HepG2 (cell line): ENCODE data around the gene COPZ1. TPM values are rescaled to one million over a fixed set of nuclear protein-coding genes. Genes with fewer than 3 reads are reported as not detected.

ENCODE experiments used
- ELF4 ChIP-seq: sonication (generic); formaldehyde crosslinking; IDR thresholded peaks from 2 replicates; pipeline ENCODE4 v1.5.0; 2020; ENCODE audit warnings: missing genetic modification reagents, mild to moderate bottlenecking, moderate library complexity, borderline replicate concordance
- GABPB1 ChIP-seq: IDR thresholded peaks from 2 replicates; pipeline ENCODE4 v1.6.1; 2016; ENCODE audit warnings: mild to moderate bottlenecking, missing genetic modification reagents, moderate library complexity, missing compliant biosample characterization
- IRX3 ChIP-seq: sonication (generic); formaldehyde crosslinking; IDR thresholded peaks from 2 replicates; pipeline ENCODE4 v1.8.1; 2023; ENCODE audit warnings: mild to moderate bottlenecking, low read depth, missing genetic modification reagents, borderline replicate concordance
- KMT2B ChIP-seq: IDR thresholded peaks from 2 replicates; pipeline ENCODE4 v1.6.1; 2016; ENCODE audit warnings: missing genetic modification reagents, missing compliant biosample characterization
- THAP11 ChIP-seq: IDR thresholded peaks from 2 replicates; pipeline ENCODE4 v1.6.1; 2016; ENCODE audit warnings: missing biosample characterization, missing genetic modification reagents
- ZNF44 ChIP-seq: sonication (generic); formaldehyde crosslinking; IDR thresholded peaks from 2 replicates; pipeline ENCODE4 v1.5.1; 2020; ENCODE audit warnings: mild to moderate bottlenecking, missing genetic modification reagents
- ZNF460 ChIP-seq: sonication (generic); formaldehyde crosslinking; IDR thresholded peaks from 2 replicates; pipeline ENCODE4 v1.5.1; 2020; ENCODE audit warnings: missing genetic modification reagents, mild to moderate bottlenecking, borderline replicate concordance
- ZNF552 ChIP-seq: sonication (generic); formaldehyde crosslinking; IDR thresholded peaks from 2 replicates; pipeline ENCODE4 v1.9.0; 2022; ENCODE audit warnings: missing genetic modification reagents, mild to moderate bottlenecking, borderline replicate concordance
- ZNF768 ChIP-seq: sonication (generic); formaldehyde crosslinking; IDR thresholded peaks from 2 replicates; pipeline ENCODE4 v1.4.0; 2020; ENCODE audit warnings: missing genetic modification reagents
- polyA plus RNA-seq, 8 experiments: library from polyadenylated mRNA; depleted of rRNA in 3 of 8; stranded (reverse) in 7 of 8; unstranded in 1 of 8; fragments of >200 nt; fragmentation: Illumina TruSeq in 4 of 8; extraction: Trizol in 4 of 8; gene quantifications; 2 replicates each; pipeline versions ENCODE4 v1.2.1 to v1.2.3, GENCODE V29; 2011 to 2016; ENCODE audit warnings: low read depth in 4 of 8, missing spikeins in 1 of 8, mixed read lengths in 1 of 8; ENCODE audit not compliant: insufficient read depth in 1 of 8
- total RNA-seq, 5 experiments: library from RNA; depleted of rRNA; stranded (reverse); fragments of >200 nt; fragmentation: Illumina TruSeq; extraction: Trizol; gene quantifications; 2 replicates each; pipeline ENCODE4 v1.2.3, GENCODE V29; 2016; ENCODE audit warnings: low read depth in 1 of 5
- TF ChIP-seq, protein P1 (sequence below): fragments of 450-650 bp; IDR thresholded peaks from 2 replicates; pipeline ENCODE4 v1.6.1; 2016
- TF ChIP-seq, protein P2 (sequence below): IDR thresholded peaks from 2 replicates; pipeline ENCODE4 v1.6.1; 2016; ENCODE audit warnings: low read depth, control low read depth
- TF ChIP-seq, protein P3 (sequence below): sonication (generic); formaldehyde crosslinking; IDR thresholded peaks from 2 replicates; pipeline ENCODE4 v1.5.1; 2020; ENCODE audit warnings: mild to moderate bottlenecking, missing genetic modification reagents, moderate library complexity
- TF ChIP-seq, protein P4 (sequence below): sonication (generic); formaldehyde crosslinking; IDR thresholded peaks from 2 replicates; pipeline ENCODE4 v1.5.1; 2020; ENCODE audit warnings: mild to moderate bottlenecking, missing genetic modification reagents, moderate library complexity
- TF ChIP-seq, protein P5 (sequence below): sonication (generic); formaldehyde crosslinking; IDR thresholded peaks from 2 replicates; pipeline ENCODE4 v1.4.0; 2020; ENCODE audit warnings: mild to moderate bottlenecking, missing genetic modification reagents
- TF ChIP-seq, protein P6 (sequence below): sonication (generic); formaldehyde crosslinking; IDR thresholded peaks from 2 replicates; pipeline ENCODE4 v1.5.0; 2020; ENCODE audit warnings: mild to moderate bottlenecking, missing genetic modification reagents

COPZ1 gene
- total and polyA plus RNA-seq, 2 of the 13 experiments (the other 11 are each of a cell fraction or from before 2014, with no cell fraction given): 125 to 184 TPM

DNA sequence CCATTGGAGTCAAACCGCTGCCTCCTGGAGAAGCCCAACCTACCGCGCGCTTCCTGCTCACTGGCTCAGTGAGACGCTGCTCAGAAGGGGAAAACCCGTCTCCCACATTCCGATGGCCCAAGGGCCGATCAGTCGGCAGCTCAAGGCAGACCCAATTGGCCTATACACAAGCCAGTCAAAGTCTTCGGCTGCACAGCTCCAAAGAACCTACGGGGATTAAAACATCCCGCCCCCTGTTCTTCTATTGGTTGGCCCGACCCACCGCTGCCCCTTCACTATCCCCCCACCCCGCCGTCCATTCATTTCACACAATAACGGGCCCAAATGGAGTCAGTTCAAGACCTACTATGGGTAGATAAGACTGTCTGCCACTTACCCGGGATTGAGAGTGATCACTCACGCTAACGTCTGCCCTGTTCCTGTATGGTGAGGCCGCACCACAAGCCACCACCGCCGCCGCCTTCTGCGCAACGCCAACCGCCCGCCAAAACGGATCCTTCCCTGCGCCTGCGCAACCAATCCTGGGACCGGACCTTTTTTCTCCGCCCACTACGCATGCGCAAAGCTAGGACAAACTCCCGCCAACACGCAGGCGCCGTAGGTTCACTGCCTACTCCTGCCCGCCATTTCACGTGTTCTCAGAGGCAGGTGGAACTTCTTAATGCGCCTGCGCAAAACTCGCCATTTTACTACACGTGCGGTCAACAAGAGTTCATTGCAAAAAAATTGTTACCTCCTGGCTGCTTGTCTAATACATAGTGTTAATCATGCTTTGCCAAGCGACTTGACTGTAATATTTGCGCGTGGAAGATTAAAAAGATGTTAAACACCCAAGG is 45.1 kb upstream of the COPZ1 start, which contains the start of gene CBX5 (continued):
- peak; percentile 59 for TF ChIP-seq GABPB1 (CRISPR knock-in tag)
- TF ChIP-seq ZNF552 (CRISPR knock-in tag): peak; percentile 92
- TF ChIP-seq ZNF44 (CRISPR knock-in tag): peak; percentile 77; the same call in 1 of the 2 replicates
- TF ChIP-seq, protein P1, sequence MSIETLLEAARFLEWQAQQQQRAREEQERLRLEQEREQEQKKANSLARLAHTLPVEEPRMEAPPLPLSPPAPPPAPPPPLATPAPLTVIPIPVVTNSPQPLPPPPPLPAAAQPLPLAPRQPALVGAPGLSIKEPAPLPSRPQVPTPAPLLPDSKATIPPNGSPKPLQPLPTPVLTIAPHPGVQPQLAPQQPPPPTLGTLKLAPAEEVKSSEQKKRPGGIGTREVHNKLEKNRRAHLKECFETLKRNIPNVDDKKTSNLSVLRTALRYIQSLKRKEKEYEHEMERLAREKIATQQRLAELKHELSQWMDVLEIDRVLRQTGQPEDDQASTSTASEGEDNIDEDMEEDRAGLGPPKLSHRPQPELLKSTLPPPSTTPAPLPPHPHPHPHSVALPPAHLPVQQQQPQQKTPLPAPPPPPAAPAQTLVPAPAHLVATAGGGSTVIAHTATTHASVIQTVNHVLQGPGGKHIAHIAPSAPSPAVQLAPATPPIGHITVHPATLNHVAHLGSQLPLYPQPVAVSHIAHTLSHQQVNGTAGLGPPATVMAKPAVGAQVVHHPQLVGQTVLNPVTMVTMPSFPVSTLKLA: peak; percentile 91
- TF ChIP-seq IRX3 (CRISPR knock-in tag): no peak
- no peak for TF ChIP-seq ELF4 (CRISPR knock-in tag)
- TF ChIP-seq THAP11 (CRISPR knock-in tag): peak; percentile 49
- TF ChIP-seq ZNF460 (CRISPR knock-in tag): no peak
- TF ChIP-seq ZNF768 (CRISPR knock-in tag): 0 out of 2 replicates have a peak, but pooled peaks have one; percentile 21
- TF ChIP-seq, protein P2, sequence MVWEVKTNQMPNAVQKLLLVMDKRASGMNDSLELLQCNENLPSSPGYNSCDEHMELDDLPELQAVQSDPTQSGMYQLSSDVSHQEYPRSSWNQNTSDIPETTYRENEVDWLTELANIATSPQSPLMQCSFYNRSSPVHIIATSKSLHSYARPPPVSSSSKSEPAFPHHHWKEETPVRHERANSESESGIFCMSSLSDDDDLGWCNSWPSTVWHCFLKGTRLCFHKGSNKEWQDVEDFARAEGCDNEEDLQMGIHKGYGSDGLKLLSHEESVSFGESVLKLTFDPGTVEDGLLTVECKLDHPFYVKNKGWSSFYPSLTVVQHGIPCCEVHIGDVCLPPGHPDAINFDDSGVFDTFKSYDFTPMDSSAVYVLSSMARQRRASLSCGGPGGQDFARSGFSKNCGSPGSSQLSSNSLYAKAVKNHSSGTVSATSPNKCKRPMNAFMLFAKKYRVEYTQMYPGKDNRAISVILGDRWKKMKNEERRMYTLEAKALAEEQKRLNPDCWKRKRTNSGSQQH (CRISPR knock-in tag): peak; percentile 86
- peak; percentile 63 for TF ChIP-seq KMT2B (CRISPR knock-in tag)
- TF ChIP-seq, protein P3, sequence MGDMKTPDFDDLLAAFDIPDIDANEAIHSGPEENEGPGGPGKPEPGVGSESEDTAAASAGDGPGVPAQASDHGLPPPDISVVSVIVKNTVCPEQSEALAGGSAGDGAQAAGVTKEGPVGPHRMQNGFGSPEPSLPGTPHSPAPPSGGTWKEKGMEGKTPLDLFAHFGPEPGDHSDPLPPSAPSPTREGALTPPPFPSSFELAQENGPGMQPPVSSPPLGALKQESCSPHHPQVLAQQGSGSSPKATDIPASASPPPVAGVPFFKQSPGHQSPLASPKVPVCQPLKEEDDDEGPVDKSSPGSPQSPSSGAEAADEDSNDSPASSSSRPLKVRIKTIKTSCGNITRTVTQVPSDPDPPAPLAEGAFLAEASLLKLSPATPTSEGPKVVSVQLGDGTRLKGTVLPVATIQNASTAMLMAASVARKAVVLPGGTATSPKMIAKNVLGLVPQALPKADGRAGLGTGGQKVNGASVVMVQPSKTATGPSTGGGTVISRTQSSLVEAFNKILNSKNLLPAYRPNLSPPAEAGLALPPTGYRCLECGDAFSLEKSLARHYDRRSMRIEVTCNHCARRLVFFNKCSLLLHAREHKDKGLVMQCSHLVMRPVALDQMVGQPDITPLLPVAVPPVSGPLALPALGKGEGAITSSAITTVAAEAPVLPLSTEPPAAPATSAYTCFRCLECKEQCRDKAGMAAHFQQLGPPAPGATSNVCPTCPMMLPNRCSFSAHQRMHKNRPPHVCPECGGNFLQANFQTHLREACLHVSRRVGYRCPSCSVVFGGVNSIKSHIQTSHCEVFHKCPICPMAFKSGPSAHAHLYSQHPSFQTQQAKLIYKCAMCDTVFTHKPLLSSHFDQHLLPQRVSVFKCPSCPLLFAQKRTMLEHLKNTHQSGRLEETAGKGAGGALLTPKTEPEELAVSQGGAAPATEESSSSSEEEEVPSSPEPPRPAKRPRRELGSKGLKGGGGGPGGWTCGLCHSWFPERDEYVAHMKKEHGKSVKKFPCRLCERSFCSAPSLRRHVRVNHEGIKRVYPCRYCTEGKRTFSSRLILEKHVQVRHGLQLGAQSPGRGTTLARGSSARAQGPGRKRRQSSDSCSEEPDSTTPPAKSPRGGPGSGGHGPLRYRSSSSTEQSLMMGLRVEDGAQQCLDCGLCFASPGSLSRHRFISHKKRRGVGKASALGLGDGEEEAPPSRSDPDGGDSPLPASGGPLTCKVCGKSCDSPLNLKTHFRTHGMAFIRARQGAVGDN (CRISPR knock-in tag): peak; percentile 95
- TF ChIP-seq, protein P4, sequence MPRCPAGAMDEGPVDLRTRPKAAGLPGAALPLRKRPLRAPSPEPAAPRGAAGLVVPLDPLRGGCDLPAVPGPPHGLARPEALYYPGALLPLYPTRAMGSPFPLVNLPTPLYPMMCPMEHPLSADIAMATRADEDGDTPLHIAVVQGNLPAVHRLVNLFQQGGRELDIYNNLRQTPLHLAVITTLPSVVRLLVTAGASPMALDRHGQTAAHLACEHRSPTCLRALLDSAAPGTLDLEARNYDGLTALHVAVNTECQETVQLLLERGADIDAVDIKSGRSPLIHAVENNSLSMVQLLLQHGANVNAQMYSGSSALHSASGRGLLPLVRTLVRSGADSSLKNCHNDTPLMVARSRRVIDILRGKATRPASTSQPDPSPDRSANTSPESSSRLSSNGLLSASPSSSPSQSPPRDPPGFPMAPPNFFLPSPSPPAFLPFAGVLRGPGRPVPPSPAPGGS (CRISPR knock-in tag): peak; percentile 74; the same call in 1 of the 2 replicates
- TF ChIP-seq, protein P5, sequence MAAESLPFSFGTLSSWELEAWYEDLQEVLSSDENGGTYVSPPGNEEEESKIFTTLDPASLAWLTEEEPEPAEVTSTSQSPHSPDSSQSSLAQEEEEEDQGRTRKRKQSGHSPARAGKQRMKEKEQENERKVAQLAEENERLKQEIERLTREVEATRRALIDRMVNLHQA (CRISPR knock-in tag): no peak
- TF ChIP-seq, protein P6, sequence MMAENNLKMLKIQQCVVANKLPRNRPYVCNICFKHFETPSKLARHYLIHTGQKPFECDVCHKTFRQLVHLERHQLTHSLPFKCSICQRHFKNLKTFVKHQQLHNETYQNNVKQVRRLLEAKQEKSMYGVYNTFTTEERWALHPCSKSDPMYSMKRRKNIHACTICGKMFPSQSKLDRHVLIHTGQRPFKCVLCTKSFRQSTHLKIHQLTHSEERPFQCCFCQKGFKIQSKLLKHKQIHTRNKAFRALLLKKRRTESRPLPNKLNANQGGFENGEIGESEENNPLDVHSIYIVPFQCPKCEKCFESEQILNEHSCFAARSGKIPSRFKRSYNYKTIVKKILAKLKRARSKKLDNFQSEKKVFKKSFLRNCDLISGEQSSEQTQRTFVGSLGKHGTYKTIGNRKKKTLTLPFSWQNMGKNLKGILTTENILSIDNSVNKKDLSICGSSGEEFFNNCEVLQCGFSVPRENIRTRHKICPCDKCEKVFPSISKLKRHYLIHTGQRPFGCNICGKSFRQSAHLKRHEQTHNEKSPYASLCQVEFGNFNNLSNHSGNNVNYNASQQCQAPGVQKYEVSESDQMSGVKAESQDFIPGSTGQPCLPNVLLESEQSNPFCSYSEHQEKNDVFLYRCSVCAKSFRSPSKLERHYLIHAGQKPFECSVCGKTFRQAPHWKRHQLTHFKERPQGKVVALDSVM (CRISPR knock-in tag): 0 out of 2 replicates have a peak, but pooled peaks have one; percentile 15
